Effector memory CD4-positive, alpha-beta T cell (primary cell): ENCODE measurements around the gene SHROOM3.

Source experiments
- DNase-seq, 3 donors: peaks; one replicate each; pipeline ENCODE4 v3.0.0-alpha.2; 2020
- H3K27ac ChIP-seq: 2 replicates; pipeline ENCODE4 v1.7.0; 2013; ENCODE audit warnings: mild to moderate bottlenecking, low read length, moderate library complexity; ENCODE audit not compliant: insufficient read depth, poor library complexity, severe bottlenecking
- H3K27me3 ChIP-seq: replicated peaks from 2 replicates; pipeline ENCODE4 v1.7.0; 2013; ENCODE audit warnings: mild to moderate bottlenecking, low read length; ENCODE audit not compliant: insufficient read depth, control insufficient read depth, poor library complexity, severe bottlenecking
- H3K36me3 ChIP-seq: 2 replicates; pipeline ENCODE4 v1.7.0; 2013; ENCODE audit warnings: mild to moderate bottlenecking, low read length, moderate library complexity; ENCODE audit not compliant: control insufficient read depth, insufficient read depth
- H3K4me1 ChIP-seq: 2 replicates; pipeline ENCODE4 v1.7.0; 2013; ENCODE audit warnings: low read length, mild to moderate bottlenecking; ENCODE audit not compliant: control insufficient read depth, insufficient read depth, poor library complexity, severe bottlenecking
- H3K4me3 ChIP-seq: 2 replicates; pipeline ENCODE4 v1.7.0; 2013; ENCODE audit warnings: low read length, low read depth, mild to moderate bottlenecking; ENCODE audit not compliant: insufficient read depth, poor library complexity, severe bottlenecking
- H3K9me3 ChIP-seq: 2 replicates; pipeline ENCODE4 v1.7.0; 2013; ENCODE audit warnings: mild to moderate bottlenecking, low read length, moderate library complexity; ENCODE audit not compliant: control insufficient read depth

The SHROOM3 gene

GRCh38 chr4:76585897-76586360, 150.9 kb downstream of the SHROOM3 start:
- H3K4me1 ChIP-seq: no peaks in the 10 kb centered on the region
- no peaks in the 10 kb centered on the region for H3K36me3 ChIP-seq
- no peak for DNase-seq
- no peaks in the 10 kb centered on the region for H3K27me3 ChIP-seq
- H3K4me3 ChIP-seq: no peak overlapping the region
- H3K27ac ChIP-seq: no peak overlapping the region
- H3K9me3 ChIP-seq: no peaks in the 10 kb centered on the region

GRCh38 chr4:76588274-76588673, 153.2 kb downstream of the SHROOM3 start:
- H3K36me3 ChIP-seq: no peaks in the 10 kb centered on the region
- no peaks in the 10 kb centered on the region for H3K27me3 ChIP-seq
- H3K27ac ChIP-seq: no peak overlapping the region
- no peaks in the 10 kb centered on the region for H3K9me3 ChIP-seq
- H3K4me1 ChIP-seq: no peaks in the 10 kb centered on the region
- no peak overlapping the region for H3K4me3 ChIP-seq
- no peak for DNase-seq

- no peak for DNase-seq
- Histone ChIP-seq H3K4me3 (no peak overlapping the region), H3K36me3 (no peaks in the 10 kb centered on the region), H3K27me3 (no peaks in the 10 kb centered on the region), H3K9me3 (no peaks in the 10 kb centered on the region), H3K4me1 (no peaks in the 10 kb centered on the region), H3K27ac (no peak overlapping the region)
Measured at GRCh38 chr4:76589402-76589801, 154.4 kb downstream of the SHROOM3 start.

GRCh38 chr4:76589872-76590797, 155.1 kb downstream of the SHROOM3 start:
- DNase-seq: no peak
- Histone ChIP-seq H3K4me3 (no peak overlapping the region), H3K9me3 (no peaks in the 10 kb centered on the region), H3K4me1 (no peaks in the 10 kb centered on the region), H3K27ac (no peak overlapping the region), H3K27me3 (no peaks in the 10 kb centered on the region), H3K36me3 (no peaks in the 10 kb centered on the region)

- no peak overlapping the region for H3K4me3 ChIP-seq
Measured at GRCh38 chr4:76590798-76591281, 155.8 kb downstream of the SHROOM3 start.

GRCh38 chr4:76591992-76592391, 157.0 kb downstream of the SHROOM3 start:
- Histone ChIP-seq H3K27ac (no peak overlapping the region), H3K4me3 (no peak overlapping the region), H3K36me3 (no peaks in the 10 kb centered on the region), H3K9me3 (no peaks in the 10 kb centered on the region), H3K27me3 (no peaks in the 10 kb centered on the region), H3K4me1 (no peaks in the 10 kb centered on the region)
- DNase-seq: no peak

More at GRCh38 chr4:76590798-76591281, 155.8 kb downstream of the SHROOM3 start:
- Histone ChIP-seq H3K4me1 (no peaks in the 10 kb centered on the region), H3K36me3 (no peaks in the 10 kb centered on the region), H3K27me3 (no peaks in the 10 kb centered on the region), H3K9me3 (no peaks in the 10 kb centered on the region), H3K27ac (no peak overlapping the region)
- no peak for DNase-seq

- Histone ChIP-seq H3K4me1 (no peaks in the 10 kb centered on the region), H3K4me3 (no peak overlapping the region), H3K9me3 (no peaks in the 10 kb centered on the region), H3K27me3 (no peaks in the 10 kb centered on the region), H3K36me3 (no peaks in the 10 kb centered on the region), H3K27ac (no peak overlapping the region)
- DNase-seq: no peak
Measured at GRCh38 chr4:76592460-76592859, 157.4 kb downstream of the SHROOM3 start.

- DNase-seq: no peak
- H3K9me3 ChIP-seq: no peaks in the 10 kb centered on the region
- no peaks in the 10 kb centered on the region for H3K36me3 ChIP-seq
- H3K27me3 ChIP-seq: no peaks in the 10 kb centered on the region
- no peak overlapping the region for H3K27ac ChIP-seq
- H3K4me1 ChIP-seq: no peaks in the 10 kb centered on the region
- H3K4me3 ChIP-seq: no peak overlapping the region
Measured at GRCh38 chr4:76594173-76594572, 159.1 kb downstream of the SHROOM3 start.

GRCh38 chr4:76595435-76595834, 160.4 kb downstream of the SHROOM3 start:
- no peak for DNase-seq
- no peaks in the 10 kb centered on the region for H3K27me3 ChIP-seq
- H3K9me3 ChIP-seq: no peaks in the 10 kb centered on the region
- no peak overlapping the region for H3K4me3 ChIP-seq
- H3K36me3 ChIP-seq: no peaks in the 10 kb centered on the region
- no peaks in the 10 kb centered on the region for H3K4me1 ChIP-seq
- H3K27ac ChIP-seq: no peak overlapping the region

- Histone ChIP-seq H3K4me1 (no peaks in the 10 kb centered on the region), H3K9me3 (no peaks in the 10 kb centered on the region), H3K27ac (no peak overlapping the region), H3K36me3 (no peaks in the 10 kb centered on the region), H3K27me3 (peaks cover 4% of the 10 kb centered on the region), H3K4me3 (no peak overlapping the region)
- no peak for DNase-seq
Measured at GRCh38 chr4:76596713-76597112, 161.7 kb downstream of the SHROOM3 start.
